HG03442 (cell line): ENCODE measurements around the gene TFDP1.
"Not testable (repeated sequence)": the region's sequence is repeated elsewhere in the genome, so short reads cannot be mapped to it uniquely, and the experiment has no call there.

Experiments used
- ATAC-seq: cut with Tn5 transposase; IDR thresholded peaks from one replicate; pipeline ENCODE4 v1.9.1; 2021; ENCODE audit warnings: mild to moderate bottlenecking, moderate library complexity; ENCODE audit not compliant: unreplicated experiment

TFDP1 gene

DNA sequence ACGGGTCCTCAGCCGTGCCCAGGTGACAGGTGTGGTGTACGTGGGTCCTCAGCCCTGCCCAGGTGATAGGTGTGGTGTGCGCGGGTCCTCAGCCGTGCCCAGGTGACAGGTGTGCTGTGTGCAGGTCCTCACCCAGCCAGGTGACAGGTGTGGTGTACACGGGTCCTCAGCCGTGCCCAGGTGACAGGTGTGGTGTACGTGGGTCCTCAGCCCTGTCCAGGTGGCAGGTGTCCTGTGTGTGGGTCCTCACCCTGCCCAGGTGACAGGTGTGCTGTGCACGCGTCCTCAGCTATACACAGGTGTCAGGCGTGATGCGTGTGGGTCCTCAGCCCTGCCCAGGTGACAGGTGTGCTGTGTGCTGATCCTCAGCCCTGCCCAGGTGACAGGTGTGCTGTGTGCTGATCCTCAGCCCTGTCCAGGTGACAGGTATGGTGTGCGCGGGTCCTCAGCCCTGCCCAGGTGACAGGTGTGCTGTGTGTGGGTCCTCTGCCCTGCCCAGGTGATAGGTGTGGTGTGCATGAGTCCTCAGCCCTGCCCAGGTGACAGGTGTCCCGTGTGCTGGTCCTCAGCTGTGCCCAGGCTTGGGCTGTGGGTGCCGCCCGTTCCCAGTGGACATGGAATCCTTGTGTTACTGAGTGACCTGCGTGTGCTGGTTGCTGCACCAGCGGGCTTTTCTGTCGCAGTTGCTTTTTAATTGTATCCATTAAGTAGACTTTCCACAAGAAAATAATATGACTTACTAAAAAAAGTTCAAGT, 9.7 kb downstream of the TFDP1 start:
- ATAC-seq, result not testable (repeated sequence)

DNA sequence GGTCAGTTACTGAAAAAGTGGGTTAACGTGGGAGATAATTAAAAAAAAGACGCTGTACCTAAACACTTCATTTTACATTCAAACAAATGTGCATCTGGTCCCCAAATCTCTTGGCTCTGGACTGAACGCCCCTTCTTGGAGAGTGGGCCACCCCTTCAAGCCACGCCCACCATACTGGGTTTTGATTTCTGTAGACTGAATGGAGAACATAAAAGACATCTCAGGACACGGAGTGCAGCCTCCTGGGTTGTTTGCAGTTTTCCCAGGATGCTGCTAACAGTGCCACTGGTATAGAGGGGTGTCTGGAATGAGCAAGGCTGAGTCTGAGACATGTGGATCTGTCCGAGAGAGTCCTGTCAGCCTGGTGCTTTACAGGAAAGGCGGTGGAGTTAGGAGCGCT, 10.6 kb downstream of the TFDP1 start:
- ATAC-seq, result no peak

DNA sequence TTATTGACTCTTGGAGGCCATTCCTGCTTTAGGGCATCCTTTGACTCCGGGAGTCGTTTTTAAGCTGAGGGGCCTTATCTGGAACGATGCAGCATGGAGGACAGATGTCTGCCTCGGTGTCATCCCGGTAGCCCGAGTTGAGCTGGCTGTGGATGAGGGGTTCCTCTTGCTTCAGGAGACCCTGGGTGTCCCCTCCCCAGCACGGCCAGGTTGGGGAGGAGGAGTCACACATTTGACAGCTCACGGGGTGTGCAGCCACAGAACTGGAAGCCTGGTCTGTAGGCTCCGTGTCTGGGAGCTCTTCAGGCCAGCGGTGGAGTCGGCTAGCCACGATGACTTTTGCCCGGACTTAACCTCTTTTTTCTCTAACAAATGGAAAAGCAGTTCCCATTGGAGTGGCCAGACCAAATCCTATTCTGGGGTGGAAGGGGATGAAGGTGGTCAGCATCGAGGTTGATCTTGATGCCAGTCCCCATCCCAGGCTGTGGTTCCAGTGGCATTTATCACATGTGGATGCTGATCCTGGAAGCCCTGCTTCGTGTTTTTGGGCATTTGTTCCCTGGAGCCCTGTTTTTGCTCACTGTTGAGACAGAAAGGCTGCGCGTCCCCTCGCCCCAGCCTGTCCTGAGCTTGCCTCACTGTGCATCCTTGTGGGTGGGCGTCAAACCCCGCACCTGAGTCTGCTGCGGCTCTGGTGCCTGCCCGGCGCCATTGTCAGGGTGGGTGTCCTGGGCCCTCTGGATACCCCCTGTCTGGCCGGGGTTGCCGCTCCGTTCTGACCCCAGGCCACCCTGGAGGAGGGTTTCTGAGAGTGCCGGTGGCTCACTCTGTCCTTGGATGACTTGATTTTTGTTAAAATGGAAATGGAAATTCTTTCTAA, 12.0 kb downstream of the TFDP1 start:
- no peak for ATAC-seq

DNA sequence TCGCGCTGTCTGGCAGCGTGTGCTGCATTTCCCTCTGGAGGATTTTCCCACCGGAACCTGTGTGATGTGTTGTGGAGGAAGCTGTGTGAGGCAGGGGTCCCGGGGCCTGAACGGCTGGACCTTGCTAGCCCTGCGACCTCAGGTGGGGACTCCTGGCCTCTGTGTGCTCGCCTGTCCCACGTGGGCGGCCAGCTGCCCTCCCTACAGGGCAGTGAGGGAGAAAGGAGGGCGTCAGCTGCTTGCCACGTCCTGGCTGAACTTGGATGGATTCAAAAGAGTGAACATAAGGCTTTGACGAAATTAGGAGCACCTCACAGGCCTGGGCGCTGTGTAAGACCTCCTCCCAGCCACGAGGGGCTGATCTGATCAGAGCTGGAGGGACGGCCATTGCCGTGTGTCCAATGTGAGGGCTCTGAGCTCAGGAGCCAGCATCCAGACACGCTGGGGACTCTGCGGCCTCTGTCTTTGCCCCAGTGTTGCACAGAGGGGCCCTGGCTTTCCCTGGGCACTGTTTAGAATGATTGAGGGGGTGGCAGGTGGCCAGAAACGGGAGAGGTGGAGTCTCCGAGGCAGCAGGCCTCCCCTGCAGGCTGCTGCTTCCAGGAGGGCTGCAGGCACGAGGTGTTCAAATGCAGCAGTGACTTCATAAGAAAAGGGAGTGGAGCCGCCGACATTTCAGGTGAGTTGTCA, 13.0 kb downstream of the TFDP1 start:
- no peak for ATAC-seq

DNA sequence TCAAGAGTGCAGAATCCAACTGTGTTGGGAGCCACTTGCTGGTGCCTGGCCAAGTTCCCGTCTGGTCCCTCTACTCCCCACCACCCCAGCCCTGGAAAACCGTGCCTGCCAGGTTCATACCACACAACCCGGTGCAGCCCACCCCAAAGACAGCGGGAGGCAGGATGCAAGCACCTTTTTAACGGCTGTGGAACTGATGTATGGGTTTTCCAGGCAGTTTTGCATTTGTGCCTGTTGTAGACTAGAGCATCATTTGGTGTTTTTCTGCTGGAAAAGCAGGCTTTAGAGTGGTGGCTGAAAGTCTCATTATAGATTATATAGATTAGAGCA, 13.5 kb downstream of the TFDP1 start:
- ATAC-seq, result no peak

DNA sequence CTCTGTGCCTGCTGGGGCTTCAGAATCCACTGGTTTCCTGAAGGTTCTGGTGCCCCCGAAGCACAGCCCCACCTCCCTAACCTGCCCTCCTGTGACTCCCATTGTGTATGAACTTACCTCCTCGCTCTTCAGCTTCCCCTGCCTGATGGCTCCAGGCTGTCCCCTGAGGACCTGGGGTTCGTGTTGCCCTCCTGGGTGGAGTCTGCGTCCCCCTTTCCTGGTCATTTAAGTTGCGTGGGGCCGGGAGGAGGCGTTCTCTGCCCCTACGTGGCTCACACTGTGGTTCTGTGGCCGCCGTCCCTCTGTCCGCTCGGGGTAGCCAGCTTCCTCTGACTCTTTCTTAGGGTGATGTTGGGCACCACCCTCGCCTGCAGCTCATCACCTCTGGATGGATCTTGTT, 13.9 kb downstream of the TFDP1 start:
- no peak for ATAC-seq

DNA sequence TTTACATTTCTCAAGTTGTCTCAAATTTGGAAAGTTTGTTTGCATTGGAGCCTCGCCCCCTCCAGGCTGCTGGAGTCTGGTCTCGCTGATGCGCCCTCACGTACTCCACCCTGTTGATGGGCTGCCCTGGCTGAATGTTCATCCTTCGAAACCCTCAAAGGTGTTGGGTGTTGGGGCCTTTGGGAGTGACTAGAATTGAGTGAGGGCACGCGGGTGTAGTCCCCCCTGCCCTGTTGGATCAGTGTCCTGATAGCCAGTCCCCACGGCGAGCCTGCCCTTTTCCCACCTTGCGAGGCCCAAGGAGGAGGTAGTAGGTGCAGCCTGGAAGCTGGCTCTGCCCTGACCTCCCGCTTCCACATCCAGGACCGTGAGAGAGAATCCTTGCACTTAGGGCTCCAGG, 14.8 kb downstream of the TFDP1 start:
- ATAC-seq, result no peak

DNA sequence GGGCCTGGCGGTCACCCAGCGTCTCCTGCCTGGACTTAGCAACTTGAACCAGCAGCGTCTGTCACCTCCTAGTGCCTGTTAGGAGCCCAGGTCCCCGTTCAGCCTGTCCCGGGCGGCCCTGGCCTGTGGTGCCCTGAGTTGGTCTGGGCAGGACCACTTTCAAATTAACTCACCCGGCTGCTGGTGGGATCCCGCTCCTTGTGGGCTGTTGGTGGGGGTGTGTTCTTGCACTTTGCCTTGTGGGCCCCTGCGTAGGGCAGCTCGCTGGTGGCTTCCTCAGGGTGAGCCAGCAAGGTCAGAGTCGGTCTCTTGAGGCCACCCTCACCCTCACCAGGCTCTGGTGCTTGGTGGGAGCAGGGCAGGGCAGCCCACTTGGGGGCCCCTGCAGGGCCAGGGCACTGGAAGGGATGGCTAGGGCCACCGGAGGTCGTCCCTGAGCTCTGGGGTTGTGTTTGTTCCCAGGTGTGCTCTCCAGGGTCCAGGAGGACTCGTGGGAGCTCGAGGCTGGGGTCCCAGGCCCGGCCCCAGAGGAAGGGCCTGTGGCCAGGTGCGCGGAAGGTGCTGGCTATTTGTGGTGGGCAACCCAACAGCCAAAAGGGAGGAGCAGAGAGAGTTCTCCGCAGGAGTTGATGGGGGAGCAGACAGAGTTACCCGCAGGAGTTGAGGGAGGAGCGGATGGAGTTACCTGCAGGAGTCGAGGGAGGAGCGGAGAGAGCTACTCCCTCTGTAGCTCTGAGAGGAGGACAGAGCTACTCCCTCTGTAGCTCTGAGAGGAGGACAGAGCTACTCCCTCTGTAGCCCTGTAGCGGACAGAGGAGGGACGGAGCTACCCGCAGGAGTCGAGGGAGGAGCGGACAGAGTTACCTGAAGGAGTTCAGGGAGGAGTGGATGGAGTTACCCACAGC, 16.9 kb downstream of the TFDP1 start:
- ATAC-seq, result no peak

DNA sequence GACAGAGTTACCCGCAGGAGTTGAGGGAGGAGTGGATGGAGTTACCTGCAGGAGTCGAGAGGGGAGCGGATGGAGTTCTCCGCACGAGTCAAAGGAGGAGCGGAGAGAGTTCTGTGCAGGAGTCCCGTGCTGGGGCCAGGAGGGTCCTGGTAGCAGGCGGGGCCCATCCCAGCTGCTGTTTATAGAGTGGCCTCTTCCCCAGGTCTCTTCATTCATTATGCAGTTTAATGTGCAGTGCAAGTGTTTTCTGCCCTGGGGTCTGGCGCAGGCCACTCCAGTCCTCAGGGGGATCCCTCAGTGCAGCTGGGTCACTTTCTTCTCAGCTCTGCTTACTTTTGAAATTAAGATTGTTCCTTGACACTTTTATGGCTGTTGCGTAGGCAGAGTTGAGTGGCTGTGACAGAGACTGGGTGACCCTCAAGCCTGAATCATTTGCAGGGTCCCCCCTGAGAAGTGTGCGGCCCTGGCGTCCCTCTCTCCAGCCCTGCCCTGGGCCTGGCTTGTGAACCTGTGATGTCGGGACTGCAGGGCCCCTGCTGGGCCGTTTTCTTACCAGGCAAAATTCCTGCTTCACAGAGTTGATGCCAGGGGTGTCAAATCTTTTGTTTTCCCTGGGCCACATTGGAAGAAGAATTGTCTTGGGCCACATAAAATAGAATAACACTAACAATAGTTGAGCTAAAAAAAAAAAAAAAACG, 17.9 kb downstream of the TFDP1 start:
- no peak for ATAC-seq

DNA sequence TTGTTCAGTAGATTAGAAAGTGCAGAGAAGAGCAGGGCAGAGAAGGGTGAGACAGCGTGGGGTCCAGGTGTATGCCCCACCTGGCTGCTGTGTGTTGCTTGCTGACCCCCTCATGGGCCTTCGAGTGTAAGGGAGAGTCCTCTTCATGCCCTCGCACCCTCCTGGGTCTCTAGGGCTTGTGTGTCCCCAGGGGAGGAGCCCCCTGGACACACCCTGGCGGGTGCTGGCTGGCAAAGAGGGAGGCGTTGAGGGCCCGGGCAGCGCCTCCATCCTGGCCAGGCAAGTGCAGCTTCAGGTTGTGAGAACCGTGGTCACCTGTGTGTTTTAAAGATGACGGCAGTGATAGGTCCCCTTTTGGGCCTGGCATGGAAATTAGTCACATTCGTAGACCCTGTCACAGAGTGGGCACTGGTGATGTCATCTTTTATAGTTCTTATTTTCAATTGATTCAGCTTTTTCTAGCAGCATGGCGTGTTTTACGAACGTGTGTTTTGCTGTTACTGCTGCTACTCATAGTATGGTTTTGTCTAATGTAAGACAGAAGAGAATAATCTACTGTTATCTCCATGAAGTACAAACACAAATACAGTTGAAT, 18.7 kb downstream of the TFDP1 start:
- ATAC-seq, result no peak

DNA sequence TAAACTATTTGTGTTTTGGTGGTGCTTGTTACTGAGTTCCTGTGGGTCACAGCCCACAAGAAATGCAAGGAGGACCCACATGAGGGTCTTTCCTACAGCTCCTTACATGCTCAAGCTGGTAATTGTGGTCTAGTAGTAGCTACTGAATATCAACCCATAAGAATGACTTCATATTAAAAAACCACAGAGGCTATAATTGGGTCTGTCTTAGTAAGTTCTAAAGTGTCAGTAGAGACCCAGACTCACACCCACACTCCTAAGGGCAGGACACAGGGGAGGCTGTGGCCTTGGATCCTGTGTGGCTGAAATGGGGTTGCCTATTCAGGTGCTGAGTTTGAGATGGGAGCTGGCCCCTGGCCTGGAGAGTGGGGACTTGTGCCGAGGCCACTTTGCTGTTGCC, 19.6 kb downstream of the TFDP1 start:
- ATAC-seq, result peak; percentile 60

DNA sequence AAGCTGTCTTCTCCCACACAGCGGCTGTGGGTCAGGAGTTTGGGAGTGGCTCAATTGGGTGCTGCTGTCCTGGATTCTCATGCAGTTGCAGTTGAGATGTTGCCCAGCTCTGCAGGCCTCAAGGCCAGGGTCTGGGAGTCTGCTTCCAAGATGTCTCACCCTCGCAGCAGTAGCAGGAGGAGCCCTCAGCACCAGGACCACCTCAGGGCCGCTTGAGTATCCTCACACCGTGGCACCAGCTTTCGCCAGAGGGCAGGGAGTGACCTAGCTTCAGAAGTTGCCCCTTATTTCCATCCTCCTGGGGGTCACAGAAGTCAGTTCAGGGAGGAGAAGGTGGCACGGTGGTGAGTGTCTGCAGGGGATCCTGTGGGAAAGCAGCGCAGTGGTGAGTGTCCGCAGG, 20.9 kb downstream of the TFDP1 start:
- no peak for ATAC-seq

DNA sequence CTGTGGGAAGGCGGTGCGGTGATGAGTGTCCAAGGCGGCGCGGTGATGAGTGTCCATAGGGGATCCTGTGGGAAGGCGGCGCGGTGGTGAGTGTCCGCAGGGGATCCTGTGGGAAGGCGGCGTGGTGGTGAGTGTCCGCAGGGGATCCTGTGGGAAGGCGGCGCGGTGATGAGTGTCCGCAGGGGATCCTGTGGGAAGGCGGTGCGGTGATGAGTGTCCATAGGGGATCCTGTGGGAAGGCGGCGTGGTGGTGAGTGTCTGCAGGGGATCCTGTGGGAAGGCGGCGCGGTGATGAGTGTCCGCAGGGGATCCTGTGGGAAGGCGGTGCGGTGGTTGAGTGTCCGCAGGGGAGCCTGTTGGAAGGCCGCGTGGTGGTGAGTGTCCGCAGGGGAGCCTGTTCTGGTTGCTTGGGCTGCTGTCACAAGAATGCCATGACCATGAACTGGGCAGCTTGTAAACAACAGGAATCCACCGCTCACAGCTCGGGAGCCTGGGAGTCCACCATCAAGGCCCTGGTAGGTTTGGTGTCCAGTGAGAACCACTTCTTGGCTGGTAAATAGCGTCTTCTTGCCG, 21.4 kb downstream of the TFDP1 start:
- ATAC-seq, result no peak

DNA sequence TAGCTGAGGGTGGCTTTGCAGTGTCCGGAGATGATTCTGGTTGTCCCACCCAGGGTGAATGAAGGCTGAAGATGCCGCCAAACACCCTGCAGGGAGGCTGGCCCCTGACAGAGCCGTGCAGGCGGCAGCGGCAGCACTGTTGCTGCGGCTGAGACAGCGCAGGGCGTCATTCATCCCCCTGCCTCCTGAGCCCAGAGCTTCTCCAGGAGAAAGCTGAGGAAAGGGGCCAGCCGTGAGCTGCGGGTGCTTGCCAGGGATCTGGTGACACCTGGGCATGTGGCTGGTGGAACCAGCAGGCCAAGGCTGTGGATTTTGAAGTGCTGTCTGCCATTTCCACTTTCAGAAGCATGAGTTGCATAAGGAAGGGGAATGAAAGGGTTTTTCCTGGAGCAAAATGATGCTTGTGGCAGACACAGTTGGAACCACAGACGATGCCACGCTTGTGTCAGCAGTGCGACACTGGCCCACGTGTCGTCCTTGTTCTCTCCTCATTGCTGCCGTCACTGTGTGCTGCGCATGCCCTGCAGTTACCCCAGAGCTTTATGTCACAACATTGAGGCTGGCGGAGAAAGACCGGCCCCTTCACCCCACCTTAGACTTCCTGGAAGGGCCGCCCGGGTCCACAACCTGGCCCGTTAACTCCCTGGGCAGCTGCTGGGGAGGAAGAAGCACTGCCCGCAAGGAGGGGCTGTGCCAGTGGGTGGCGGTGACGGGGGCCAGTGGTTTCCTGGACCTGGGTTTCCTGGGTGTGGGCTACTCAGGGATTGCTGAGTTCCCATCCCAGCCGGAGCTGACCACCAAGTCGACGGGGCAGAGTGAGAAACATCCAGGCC, 22.7 kb downstream of the TFDP1 start:
- ATAC-seq, result no peak

DNA sequence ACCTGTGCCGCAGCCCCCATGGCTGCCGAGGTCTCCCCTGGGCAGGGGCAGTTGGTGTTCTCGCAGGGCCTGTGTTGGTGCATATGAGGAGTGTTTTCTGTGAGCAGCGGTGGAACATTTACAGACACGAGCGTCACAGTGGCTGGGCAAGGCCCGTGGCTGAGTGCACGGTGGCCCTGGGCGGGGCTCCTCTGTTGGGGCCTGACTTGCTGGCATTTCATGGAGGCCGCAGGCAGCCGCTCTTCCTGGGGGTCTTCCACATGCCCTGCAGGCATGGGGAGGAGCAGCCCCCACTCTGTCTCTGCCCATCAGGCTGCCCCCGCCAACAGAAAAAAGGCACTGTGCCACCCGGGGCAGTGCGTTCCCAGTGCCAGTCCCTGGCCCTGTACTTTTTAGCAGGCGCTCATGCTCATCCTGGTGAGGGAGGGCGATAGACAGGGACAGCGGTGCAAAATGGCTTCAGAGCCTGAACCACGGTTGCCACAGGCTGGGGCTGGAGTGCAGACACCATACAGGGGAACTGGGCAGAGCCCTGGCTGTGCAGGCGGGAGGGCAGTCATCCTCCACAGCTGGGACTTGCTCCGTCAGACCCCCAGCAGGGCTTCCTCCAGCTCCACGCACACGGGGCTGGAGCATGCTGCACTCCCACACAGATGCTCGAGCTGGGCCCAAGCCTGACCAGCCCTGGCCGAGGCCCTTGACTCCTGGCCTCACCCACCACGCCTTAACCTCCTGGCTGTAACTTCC, 23.5 kb downstream of the TFDP1 start:
- ATAC-seq, result no peak

DNA sequence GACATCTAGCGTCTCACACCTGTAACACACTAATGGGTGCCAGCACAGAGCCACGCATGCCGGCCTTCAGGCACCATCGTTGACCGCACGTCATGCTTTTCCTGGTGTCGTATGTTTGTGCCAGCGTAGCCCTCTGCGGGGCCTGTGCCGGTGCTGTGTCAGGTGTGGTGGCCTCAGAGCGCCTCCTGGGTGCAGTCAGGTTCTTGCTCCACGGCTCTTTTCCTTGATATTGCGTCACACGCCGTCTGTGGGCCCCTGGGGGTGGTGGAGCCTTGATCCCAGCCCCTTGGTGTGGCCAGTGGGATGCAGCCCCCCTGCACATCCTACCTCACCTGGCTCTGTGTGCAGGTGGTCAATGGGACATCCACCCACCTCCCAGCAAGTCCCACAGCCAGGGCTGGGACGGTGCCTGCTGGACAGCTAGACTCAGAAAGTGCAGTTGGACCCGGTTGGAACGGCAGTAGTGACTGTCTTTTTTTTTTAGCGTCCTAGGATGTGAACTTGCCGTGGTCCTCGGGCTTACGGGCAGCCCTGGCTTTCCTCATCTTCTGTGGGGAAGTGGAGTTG, 24.5 kb downstream of the TFDP1 start:
- ATAC-seq, result no peak

DNA sequence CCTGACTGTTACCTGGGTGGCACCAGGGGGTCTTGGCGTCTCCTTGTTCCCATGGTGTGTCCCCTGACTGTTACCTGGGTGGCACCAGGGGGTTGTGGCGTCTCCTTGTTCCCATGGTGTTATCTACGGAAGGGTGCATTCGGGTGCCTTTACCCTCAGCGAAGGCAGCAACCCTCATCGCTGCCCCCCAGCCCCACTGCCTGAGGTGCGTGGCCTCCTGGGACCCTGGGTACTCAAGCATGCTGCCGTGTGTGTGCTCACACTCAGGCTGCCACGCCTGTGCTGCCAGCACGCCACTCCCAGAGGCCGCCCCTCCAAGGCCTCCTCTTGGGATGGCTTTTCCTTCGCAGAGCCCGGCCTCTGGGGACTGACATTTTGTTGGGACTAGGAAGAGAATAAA, 25.1 kb downstream of the TFDP1 start:
- no peak for ATAC-seq

DNA sequence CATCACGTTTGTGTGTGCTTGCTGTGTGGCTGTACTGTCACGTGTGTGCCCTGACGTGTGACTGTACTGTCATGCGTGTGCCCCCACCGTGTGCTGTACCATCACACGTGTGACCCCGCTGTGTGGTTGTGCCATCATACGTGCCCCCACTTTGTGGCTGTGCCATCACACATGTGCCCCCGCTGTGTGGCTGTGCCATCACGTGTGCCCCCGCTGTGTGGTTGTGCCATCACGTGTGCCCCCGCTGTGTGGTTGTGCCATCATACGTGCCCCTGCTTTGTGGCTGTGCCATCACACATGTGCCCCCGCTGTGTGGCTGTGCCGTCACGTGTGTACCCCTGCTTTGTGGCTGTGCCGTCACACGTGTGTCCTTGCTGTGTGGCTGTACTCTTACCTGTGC, 25.7 kb downstream of the TFDP1 start:
- ATAC-seq, result no peak
